Muscle layer of duodenum (tissue), 2 donors: ENCODE measurements around the gene ASIC3.

Source experiments
- H3K27ac ChIP-seq: one replicate; pipeline ENCODE4 v1.7.0; 2013; ENCODE audit warnings: mild to moderate bottlenecking, low read length
- H3K27me3 ChIP-seq: one replicate; pipeline ENCODE4 v1.7.0; 2013; ENCODE audit warnings: low read depth, mild to moderate bottlenecking, control low read depth, low read length
- H3K36me3 ChIP-seq, 2 donors: one replicate each; pipeline ENCODE4 v1.7.0; 2013; ENCODE audit warnings: low read length in 2 of 2, control low read depth in 1 of 2, mild to moderate bottlenecking in 1 of 2; ENCODE audit not compliant: insufficient read depth in 2 of 2, control insufficient read depth in 1 of 2
- H3K4me1 ChIP-seq, 2 donors: one replicate each; pipeline ENCODE4 v1.7.0; 2013; ENCODE audit warnings: low read length in 2 of 2, mild to moderate bottlenecking in 2 of 2, control low read depth in 1 of 2, moderate library complexity in 1 of 2; ENCODE audit not compliant: insufficient read depth in 2 of 2, control insufficient read depth in 1 of 2
- H3K4me3 ChIP-seq, 2 donors: one replicate each; pipeline ENCODE4 v1.7.0; 2013; ENCODE audit warnings: low read length in 2 of 2, low read depth in 1 of 2, mild to moderate bottlenecking in 1 of 2
- H3K9me3 ChIP-seq, 2 donors: one replicate each; pipeline ENCODE4 v1.7.0; 2013; ENCODE audit warnings: low read length in 2 of 2, control low read depth in 1 of 2, mild to moderate bottlenecking in 1 of 2; ENCODE audit not compliant: control insufficient read depth in 1 of 2
- donor health status: healthy.

ASIC3 gene

DNA sequence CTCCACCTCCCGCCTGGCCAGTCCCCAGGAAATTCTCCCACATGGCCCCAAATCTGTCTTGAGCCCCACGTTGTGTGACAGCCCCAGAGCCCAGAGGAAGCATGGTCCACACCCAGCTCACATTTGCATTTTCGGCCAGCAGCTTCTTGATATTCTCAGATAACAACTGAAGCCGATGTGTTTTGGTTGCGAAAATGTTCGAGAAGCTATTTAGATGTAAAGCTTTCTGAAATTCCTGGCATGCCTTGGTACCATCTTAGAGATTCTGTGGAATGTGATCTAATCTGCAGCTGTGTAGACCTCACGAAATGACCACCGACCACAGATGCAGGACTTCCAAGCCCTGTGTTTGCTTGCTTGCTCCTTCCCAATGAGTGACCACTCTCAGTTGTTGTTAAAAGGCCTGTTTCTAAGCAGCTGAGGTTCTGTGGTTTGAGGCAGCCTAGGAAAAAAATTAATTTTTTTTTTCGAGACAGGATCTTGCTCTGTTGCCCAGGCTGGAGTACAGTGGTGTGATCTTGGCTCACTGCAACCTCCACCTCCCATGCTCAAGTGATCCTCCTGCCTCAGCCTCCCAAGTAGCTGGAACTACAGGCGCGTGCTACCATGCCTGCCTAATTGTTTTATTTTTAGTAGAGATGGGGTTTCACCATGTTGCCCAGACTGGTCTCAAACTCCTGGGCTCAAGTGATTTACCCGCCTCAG lies 19.9 kb downstream of the ASIC3 start:
- Histone ChIP-seq H3K4me1 (no peaks in the 10 kb centered on the region), H3K27ac (no peak overlapping the region), H3K4me3 (no peak overlapping the region), H3K9me3 (no peaks in the 10 kb centered on the region), H3K27me3 (no peaks in the 10 kb centered on the region), H3K36me3 (peaks cover 45 to 80% of the 10 kb centered on the region in 2 donors)

DNA sequence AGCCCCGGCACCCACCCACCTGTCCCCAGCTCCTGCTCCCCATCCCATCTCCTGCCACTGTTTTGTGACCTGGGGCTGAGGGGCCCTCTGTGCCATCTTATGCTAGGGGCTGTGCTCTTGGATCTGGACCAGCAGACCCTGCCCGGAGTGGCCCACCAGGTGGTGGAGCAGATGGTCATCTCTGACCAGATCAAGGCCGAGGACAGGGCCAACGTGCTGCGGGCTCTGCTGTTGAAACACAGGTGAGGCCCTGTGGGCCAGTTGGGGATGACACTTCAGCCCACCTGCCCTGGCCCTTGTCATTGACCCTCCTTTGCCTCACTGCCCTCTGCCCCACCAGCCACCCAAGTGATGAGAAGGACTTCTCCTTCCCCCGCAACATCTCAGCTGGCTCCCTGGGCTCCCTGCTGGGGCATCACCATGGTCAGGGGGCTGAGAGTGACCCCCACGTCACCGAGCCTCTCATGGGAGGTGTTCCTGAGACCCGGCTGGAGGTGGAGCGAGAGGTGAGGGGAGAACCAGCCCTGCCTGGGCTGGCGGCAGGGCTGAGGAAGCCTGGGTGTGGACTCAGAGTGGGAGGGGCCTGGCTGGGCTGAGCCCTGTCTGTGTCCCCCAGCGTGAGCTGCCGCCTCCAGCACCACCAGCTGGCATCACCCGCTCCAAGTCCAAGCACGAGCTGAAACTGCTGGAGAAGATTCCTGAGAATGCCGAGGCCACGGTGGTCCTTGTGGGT lies 21.7 kb downstream of the ASIC3 start:
- Histone ChIP-seq H3K9me3 (no peaks in the 10 kb centered on the region), H3K4me3 (no peak overlapping the region), H3K27me3 (no peaks in the 10 kb centered on the region), H3K27ac (no peak overlapping the region), H3K4me1 (no peaks in the 10 kb centered on the region), H3K36me3 (peaks cover 49 to 89% of the 10 kb centered on the region in 2 donors)

DNA sequence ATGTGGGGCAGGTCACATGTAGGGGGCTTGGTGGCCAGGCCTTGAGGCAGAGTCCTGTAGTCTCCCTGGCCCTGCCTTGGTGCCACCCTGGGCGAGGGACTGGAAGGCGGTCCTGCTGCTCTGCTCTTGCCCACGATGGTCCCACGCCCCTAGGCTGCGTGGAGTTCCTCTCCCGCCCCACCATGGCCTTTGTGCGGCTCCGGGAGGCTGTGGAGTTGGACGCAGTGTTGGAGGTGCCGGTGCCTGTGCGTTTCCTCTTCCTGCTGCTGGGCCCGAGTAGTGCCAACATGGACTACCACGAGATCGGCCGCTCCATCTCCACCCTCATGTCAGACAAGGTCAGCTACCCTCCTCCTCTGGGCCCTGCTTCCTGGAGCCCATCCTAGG lies 22.2 kb downstream of the ASIC3 start:
- Histone ChIP-seq H3K9me3 (no peaks in the 10 kb centered on the region), H3K27ac (no peak overlapping the region), H3K4me1 (no peaks in the 10 kb centered on the region), H3K27me3 (no peaks in the 10 kb centered on the region), H3K36me3 (peaks cover 46 to 89% of the 10 kb centered on the region in 2 donors), H3K4me3 (no peak overlapping the region)

DNA sequence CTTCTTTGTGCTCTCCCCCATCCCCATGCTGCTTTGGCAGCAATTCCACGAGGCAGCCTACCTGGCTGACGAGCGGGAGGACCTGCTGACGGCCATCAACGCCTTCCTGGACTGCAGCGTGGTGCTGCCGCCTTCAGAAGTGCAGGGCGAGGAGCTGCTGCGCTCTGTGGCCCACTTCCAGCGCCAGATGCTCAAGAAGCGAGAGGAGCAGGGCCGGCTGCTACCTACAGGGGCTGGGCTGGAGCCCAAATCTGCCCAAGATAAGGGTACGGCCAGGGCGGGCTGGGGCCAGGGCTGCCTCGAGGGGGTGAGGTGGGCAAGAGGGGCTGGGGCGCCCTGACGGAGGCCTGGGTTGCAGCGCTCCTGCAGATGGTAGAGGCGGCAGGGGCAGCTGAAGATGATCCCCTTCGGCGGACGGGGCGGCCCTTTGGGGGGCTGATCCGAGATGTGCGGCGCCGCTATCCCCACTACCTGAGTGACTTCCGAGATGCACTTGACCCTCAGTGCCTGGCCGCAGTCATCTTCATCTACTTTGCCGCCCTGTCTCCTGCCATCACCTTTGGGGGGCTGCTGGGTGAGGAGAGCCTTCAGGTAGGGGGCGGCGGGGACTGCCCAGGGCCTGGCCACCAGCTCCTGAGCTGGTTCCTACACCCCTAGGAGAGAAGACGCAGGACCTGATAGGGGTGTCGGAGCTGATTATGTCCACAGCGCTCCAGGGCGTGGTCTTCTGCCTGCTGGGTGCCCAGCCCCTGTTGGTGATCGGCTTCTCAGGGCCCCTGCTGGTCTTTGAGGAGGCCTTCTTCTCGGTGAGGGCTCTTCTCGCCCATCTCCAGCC lies 22.9 kb downstream of the ASIC3 start:
- no peak overlapping the region for H3K4me3 ChIP-seq
- H3K27ac ChIP-seq = no peak overlapping the region
- H3K27me3 ChIP-seq = no peaks in the 10 kb centered on the region
- H3K9me3 ChIP-seq = no peaks in the 10 kb centered on the region
- H3K36me3 ChIP-seq = peaks cover 49 to 89% of the 10 kb centered on the region in 2 donors
- H3K4me1 ChIP-seq = no peaks in the 10 kb centered on the region

DNA sequence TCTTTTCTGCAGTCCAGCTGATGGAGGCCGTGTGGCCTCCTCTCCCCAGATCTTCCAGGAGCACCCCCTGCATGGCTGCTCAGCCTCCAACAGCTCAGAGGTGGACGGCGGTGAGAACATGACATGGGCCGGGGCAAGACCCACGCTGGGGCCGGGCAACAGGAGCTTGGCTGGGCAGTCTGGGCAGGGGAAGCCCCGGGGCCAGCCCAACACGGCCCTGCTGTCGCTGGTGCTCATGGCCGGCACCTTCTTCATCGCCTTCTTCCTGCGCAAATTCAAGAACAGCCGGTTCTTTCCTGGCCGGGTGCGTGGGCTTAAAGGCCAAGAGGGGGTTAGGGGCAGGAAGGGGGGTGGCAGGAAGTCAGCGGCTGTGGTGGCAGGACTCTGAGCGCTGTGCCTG lies 25.7 kb downstream of the ASIC3 start:
- peaks cover 39 to 71% of the 10 kb centered on the region in 2 donors for H3K36me3 ChIP-seq
- no peaks in the 10 kb centered on the region for H3K9me3 ChIP-seq
- H3K4me1 ChIP-seq = peaks cover 0 to 11% of the 10 kb centered on the region in 2 donors
- no peak overlapping the region for H3K27ac ChIP-seq
- H3K4me3 ChIP-seq = no peak overlapping the region
- H3K27me3 ChIP-seq = no peaks in the 10 kb centered on the region

DNA sequence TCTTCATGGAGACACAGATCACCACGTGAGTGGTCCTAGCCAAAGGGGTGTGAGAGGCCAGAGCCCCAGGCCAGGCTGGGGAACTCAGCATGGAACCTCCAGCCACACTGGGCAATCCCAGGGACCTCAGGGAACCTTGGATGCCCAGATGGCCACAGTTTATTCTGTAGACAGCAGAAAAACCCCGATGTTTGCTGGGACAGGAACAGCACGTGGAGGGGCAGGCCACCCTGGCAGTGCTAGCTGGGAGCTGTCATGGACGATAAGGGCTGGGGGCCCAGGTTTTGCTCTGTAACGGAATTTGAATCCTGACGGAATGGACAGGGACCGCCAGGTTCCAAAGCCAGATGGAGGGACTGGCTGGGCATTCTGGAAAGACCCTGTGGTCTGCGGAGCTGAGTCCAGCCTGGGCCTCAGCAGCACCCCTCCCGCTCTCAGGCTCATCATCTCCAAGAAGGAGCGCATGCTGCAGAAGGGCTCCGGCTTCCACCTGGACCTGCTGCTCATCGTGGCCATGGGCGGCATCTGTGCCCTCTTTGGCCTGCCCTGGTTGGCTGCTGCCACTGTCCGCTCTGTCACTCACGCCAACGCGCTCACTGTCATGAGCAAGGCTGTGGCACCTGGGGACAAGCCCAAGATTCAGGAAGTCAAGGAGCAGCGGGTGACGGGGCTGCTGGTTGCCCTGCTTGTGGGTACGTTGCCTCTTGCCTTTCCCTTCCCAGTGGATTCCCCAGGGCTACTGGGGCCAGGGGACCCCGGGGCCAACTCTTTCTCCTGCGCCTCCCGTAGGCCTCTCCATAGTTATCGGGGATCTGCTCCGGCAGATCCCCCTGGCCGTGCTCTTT lies 26.7 kb downstream of the ASIC3 start:
- no peak overlapping the region for H3K27ac ChIP-seq
- H3K4me1 ChIP-seq = peaks cover 0 to 21% of the 10 kb centered on the region in 2 donors
- H3K4me3 ChIP-seq = no peak overlapping the region
- no peaks in the 10 kb centered on the region for H3K27me3 ChIP-seq
- H3K36me3 ChIP-seq = peaks cover 30 to 61% of the 10 kb centered on the region in 2 donors
- H3K9me3 ChIP-seq = no peaks in the 10 kb centered on the region

- H3K27ac ChIP-seq = no peak overlapping the region
- no peaks in the 10 kb centered on the region for H3K9me3 ChIP-seq
- no peaks in the 10 kb centered on the region for H3K27me3 ChIP-seq
- no peak overlapping the region for H3K4me3 ChIP-seq
- H3K36me3 ChIP-seq = peaks cover 24 to 55% of the 10 kb centered on the region in 2 donors
- H3K4me1 ChIP-seq = peaks cover 0 to 21% of the 10 kb centered on the region in 2 donors
These were observed 27.3 kb downstream of the ASIC3 start for GRCh38 chr7:151075662-151075971.

DNA sequence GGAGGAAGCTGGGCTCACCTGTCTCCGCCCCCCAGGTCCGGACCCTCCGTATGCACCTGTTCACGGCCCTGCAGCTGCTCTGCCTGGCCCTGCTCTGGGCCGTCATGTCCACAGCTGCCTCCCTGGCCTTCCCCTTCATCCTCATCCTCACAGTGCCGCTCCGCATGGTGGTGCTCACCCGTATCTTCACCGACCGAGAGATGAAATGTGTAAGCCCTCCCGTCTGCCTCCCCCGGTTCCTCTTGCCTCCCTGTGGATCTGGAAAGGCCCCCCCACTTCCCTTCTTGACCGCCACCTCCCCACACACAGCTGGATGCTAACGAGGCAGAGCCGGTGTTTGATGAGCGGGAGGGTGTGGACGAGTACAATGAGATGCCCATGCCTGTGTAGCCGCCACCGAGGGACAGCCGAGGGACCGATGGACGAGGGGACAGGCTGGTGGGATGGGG lies 27.7 kb downstream of the ASIC3 start:
- Histone ChIP-seq H3K9me3 (no peaks in the 10 kb centered on the region), H3K27me3 (no peaks in the 10 kb centered on the region), H3K27ac (no peak overlapping the region), H3K36me3 (peaks cover 20 to 51% of the 10 kb centered on the region in 2 donors), H3K4me1 (peaks cover 0 to 23% of the 10 kb centered on the region in 2 donors), H3K4me3 (no peak overlapping the region)

DNA sequence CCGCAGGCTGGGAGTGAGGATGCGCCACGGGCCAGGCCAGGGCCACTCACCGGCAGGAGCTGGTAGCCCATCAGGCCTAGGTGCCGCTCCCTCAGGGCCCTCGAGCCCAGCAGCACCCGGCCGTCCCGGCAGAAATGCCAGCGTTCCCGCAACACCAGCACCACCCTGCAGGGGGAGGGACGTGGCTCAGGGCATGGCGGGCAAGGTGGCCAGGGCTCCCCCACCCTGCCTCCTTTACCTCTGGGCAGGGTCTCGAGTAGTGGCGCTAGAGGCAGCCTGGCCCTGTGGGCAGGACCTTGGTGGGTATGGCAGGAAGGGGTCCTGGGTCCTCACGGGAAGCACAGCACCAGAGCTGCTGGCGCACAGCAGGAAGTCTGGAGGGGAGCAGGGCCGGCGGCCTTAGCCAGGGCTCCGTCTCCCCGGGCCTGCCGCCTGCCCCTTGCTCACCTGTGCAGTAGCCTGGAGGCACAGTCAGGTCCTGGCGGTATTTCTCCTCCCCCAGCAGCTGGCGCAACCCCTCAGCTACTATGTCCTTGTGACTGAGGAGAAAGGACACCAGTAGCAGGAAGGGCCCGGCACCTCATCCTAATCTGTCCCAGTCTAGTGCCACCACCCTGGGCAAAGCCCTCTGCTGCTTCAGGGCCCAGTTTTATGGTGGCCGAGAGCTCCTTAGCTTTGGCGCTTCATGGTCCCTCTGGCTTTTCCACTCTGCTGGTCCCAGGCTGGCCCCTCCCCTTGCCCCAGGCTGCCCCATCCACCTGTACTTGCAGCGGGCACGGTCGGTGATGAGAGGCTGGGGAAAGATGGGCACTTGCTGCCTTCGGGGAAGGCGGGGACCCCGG lies 28.8 kb downstream of the ASIC3 start:
- H3K27me3 ChIP-seq = no peaks in the 10 kb centered on the region
- H3K27ac ChIP-seq = no peak overlapping the region
- no peaks in the 10 kb centered on the region for H3K9me3 ChIP-seq
- H3K4me3 ChIP-seq = no peak overlapping the region
- H3K36me3 ChIP-seq = peaks cover 19 to 40% of the 10 kb centered on the region in 2 donors
- H3K4me1 ChIP-seq = peaks cover 4 to 34% of the 10 kb centered on the region in 2 donors

- Histone ChIP-seq H3K27ac (no peak overlapping the region), H3K27me3 (no peaks in the 10 kb centered on the region), H3K9me3 (no peaks in the 10 kb centered on the region), H3K4me1 (peaks cover 7 to 41% of the 10 kb centered on the region in 2 donors), H3K4me3 (no peak overlapping the region), H3K36me3 (peaks cover 19 to 36% of the 10 kb centered on the region in 2 donors)
These were observed 29.4 kb downstream of the ASIC3 start for GRCh38 chr7:151077705-151078232.
